Upper lobe of left lung (tissue), 4 donors: ENCODE data around the gene ZNF444.

Source experiments
- POLR2A ChIP-seq, 4 donors: fragments of 450-650 bp; IDR thresholded peaks; one replicate each; pipeline ENCODE4 v1.5.1; 2016 to 2017; ENCODE audit warnings: antibody characterized with exemption in 4 of 4, mild to moderate bottlenecking in 2 of 4
- POLR2AphosphoS5 ChIP-seq, 2 donors: sonication (generic); formaldehyde crosslinking; IDR thresholded peaks; one replicate each; pipeline ENCODE4 v1.5.1; 2017; ENCODE audit warnings: antibody characterized with exemption in 2 of 2
- TF ChIP-seq, protein P1 (sequence below), 6 experiments: fragments of 450-650 bp in 4 of 6; fragments of 200-600 bp in 2 of 6; sonication (generic) in 2 of 6; IDR thresholded peaks; one replicate each; pipeline ENCODE4 v1.5.1; 2016 to 2019; ENCODE audit warnings: antibody characterized with exemption in 6 of 6

DNA sequence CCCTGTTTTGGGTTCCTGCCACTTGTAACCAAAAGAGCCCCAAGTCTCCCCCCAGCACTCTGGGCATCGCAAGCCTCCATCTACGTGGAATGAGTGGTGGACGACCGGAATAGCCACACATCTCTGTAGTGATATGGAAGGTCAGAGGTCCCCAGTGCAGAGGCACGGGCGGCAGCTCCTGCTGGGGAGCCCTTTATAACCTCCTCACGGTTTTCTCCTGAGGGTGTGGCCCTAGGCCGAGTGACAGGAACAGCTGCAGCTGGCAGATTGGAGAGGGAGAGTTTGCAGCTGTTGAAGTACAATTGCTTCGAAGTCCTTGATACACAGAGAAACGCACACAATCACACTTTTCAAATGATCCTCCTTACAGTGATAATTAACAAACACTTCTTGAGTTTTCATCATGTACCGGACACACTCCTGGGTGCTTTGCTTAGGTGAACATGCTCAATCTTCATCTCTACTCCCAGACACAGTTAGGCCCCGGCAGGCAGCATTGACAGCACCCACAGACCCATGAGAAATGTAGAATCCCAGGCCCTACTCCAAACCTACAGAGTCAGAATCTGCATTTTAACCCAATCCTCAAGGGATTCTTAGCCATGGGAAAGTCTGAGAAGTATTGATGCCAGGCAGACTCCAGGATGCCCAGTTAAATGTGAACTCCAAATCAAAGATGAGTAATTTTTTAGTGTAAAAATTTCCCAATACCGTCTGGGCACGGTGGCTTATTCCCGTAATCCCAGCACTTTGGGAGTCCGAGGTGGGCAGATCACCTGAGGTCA lies 15.1 kb upstream of the ZNF444 start:
- TF ChIP-seq, protein P1, sequence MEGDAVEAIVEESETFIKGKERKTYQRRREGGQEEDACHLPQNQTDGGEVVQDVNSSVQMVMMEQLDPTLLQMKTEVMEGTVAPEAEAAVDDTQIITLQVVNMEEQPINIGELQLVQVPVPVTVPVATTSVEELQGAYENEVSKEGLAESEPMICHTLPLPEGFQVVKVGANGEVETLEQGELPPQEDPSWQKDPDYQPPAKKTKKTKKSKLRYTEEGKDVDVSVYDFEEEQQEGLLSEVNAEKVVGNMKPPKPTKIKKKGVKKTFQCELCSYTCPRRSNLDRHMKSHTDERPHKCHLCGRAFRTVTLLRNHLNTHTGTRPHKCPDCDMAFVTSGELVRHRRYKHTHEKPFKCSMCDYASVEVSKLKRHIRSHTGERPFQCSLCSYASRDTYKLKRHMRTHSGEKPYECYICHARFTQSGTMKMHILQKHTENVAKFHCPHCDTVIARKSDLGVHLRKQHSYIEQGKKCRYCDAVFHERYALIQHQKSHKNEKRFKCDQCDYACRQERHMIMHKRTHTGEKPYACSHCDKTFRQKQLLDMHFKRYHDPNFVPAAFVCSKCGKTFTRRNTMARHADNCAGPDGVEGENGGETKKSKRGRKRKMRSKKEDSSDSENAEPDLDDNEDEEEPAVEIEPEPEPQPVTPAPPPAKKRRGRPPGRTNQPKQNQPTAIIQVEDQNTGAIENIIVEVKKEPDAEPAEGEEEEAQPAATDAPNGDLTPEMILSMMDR (IDR thresholded peaks at IDR 0.05) = no peak
- no peak for TF ChIP-seq POLR2A (IDR thresholded peaks at IDR 0.05)
- no peak for TF ChIP-seq POLR2AphosphoS5 (IDR thresholded peaks at IDR 0.05)
